NB4 (cell line): ENCODE measurements around the gene S100A4.
"Not testable (repeated sequence)": the region's sequence is repeated elsewhere in the genome, so short reads cannot be mapped to it uniquely, and the experiment has no call there.

Source experiments
- MYC ChIP-seq: IDR thresholded peaks from 2 replicates; pipeline ENCODE4 v1.6.1; 2011; ENCODE audit warnings: low read depth, low read length
- POLR2A ChIP-seq: IDR thresholded peaks from 2 replicates; pipeline ENCODE4 v1.6.1; 2011; ENCODE audit warnings: mild to moderate bottlenecking; ENCODE audit not compliant: insufficient read length; ENCODE audit errors: extremely low read depth
- TF ChIP-seq, protein P1 (sequence below): IDR thresholded peaks from one replicate; pipeline ENCODE4 v1.5.1; 2012; ENCODE audit warnings: low read depth, low read length
- TF ChIP-seq, protein P2 (sequence below): IDR thresholded peaks from 2 replicates; pipeline ENCODE4 v1.6.1; 2011; ENCODE audit warnings: low read depth, low read length

DNA sequence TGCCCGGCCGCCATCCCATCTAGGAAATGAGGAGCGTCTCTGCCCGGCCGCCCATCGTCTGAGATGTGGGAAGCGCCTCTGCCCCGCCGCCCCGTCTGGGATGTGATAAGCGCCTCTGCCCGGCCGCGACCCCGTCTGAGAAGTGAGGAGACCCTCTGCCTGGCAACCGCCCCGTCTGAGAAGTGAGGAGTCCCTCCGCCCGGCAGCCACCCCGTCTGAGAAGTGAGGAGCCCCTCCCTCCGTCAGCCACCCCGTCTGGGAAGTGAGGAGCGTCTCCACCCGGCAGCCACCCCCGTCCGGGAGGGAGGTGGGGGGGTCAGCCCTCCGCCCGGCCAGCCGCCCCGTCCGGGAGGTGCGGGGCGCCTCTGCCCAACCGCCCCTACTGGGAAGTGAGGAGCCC lies 37.2 kb upstream of the S100A4 start:
- TF ChIP-seq POLR2A, MYC: not testable (repeated sequence)
- TF ChIP-seq, protein P1, sequence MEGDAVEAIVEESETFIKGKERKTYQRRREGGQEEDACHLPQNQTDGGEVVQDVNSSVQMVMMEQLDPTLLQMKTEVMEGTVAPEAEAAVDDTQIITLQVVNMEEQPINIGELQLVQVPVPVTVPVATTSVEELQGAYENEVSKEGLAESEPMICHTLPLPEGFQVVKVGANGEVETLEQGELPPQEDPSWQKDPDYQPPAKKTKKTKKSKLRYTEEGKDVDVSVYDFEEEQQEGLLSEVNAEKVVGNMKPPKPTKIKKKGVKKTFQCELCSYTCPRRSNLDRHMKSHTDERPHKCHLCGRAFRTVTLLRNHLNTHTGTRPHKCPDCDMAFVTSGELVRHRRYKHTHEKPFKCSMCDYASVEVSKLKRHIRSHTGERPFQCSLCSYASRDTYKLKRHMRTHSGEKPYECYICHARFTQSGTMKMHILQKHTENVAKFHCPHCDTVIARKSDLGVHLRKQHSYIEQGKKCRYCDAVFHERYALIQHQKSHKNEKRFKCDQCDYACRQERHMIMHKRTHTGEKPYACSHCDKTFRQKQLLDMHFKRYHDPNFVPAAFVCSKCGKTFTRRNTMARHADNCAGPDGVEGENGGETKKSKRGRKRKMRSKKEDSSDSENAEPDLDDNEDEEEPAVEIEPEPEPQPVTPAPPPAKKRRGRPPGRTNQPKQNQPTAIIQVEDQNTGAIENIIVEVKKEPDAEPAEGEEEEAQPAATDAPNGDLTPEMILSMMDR, result not testable (repeated sequence)
- TF ChIP-seq, protein P2, sequence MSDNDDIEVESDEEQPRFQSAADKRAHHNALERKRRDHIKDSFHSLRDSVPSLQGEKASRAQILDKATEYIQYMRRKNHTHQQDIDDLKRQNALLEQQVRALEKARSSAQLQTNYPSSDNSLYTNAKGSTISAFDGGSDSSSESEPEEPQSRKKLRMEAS, result not testable (repeated sequence)
